Vagina (tissue), 2 donors: ENCODE results near the gene ADCY4. TPM values are rescaled to one million over a fixed set of nuclear protein-coding genes. Genes with fewer than 3 reads are reported as not detected.

ENCODE experiments used
- DNase-seq, 2 donors: peaks; one replicate each; pipeline ENCODE4 v3.0.0-alpha.2; 2017; ENCODE audit errors: extremely low spot score in 2 of 2
- H3K27ac ChIP-seq: fragments of 200-600 bp; sonication (generic); one replicate; pipeline ENCODE4 v1.5.1; 2019
- H3K27me3 ChIP-seq: fragments of 200-600 bp; sonication (generic); one replicate; pipeline ENCODE4 v1.5.1; 2019
- H3K36me3 ChIP-seq, 2 donors: fragments of 200-600 bp; sonication (generic); one replicate each; pipeline ENCODE4 v1.5.1; 2017 to 2019
- H3K4me1 ChIP-seq: fragments of 200-600 bp; sonication (generic); one replicate; pipeline ENCODE4 v1.5.1; 2019
- H3K4me3 ChIP-seq, 2 donors: fragments of 200-600 bp; sonication (generic); 1 replicate in 1 of 2; 2 replicates in 1 of 2; pipeline ENCODE4 v1.5.1; 2016 to 2019
- H3K9me3 ChIP-seq: fragments of 200-600 bp; sonication (generic); one replicate; pipeline ENCODE4 v1.5.1; 2019
- POLR2A ChIP-seq, 2 donors: fragments of 450-650 bp; IDR thresholded peaks; one replicate each; pipeline ENCODE4 v1.6.1; 2017; ENCODE audit warnings: antibody characterized with exemption in 2 of 2, mild to moderate bottlenecking in 2 of 2, moderate library complexity in 2 of 2
- POLR2AphosphoS5 ChIP-seq, 2 donors: sonication (generic); formaldehyde crosslinking; IDR thresholded peaks; one replicate each; pipeline ENCODE4 v1.9.0; 2017; ENCODE audit warnings: antibody characterized with exemption in 2 of 2, mild to moderate bottlenecking in 2 of 2, low read depth in 1 of 2; ENCODE audit not compliant: insufficient read depth in 1 of 2
- intact Hi-C: fragments of 100-400 bp; cut with DNase I; formaldehyde crosslinking; loops from one replicate; pipeline ENCODE4 v1.15.1; 2023
- total RNA-seq: library from RNA; depleted of rRNA; stranded (reverse); fragments of >200 nt; gene quantifications from one replicate; pipeline ENCODE4 v1.2.3, GENCODE V29; 2016
- TF ChIP-seq, protein P1 (sequence below), 3 experiments: fragments of 450-650 bp in 2 of 3; fragments of 200-600 bp in 1 of 3; sonication (generic) in 1 of 3; IDR thresholded peaks; one replicate each; pipeline ENCODE4 v1.5.1; 2017 to 2019; ENCODE audit warnings: antibody characterized with exemption in 3 of 3, mild to moderate bottlenecking in 2 of 3, moderate library complexity in 2 of 3

The ADCY4 gene
- total RNA-seq, 1 donor from 2014 or later = 32.7 TPM

DNA sequence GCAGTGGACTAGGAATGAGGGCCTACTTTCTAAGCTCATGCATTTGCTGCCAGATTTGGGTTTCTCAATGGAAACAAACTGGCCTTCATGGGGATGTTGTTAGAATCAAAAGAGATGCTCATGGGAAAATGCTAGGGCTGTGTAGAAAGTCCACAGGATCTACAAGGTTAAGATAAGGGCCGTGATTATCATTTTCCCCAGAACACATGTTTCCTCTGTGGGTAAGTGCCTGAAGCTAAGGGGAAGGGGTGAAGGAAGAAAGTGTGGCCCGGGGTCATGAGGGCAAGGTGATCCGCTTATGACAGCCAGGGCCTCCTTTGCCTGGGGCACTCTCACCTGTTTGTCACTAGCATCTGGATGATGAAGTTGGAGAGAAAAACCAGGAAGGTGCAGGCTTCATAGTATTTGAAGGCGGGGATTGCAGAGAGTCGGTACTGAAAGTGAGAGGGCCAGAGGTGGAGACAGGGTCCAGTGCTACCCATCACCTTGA is 9.8 kb downstream of the ADCY4 start:
- H3K4me1 ChIP-seq = no peaks in the 10 kb centered on the region
- intact Hi-C loops = no loop called here
- TF ChIP-seq, protein P1, sequence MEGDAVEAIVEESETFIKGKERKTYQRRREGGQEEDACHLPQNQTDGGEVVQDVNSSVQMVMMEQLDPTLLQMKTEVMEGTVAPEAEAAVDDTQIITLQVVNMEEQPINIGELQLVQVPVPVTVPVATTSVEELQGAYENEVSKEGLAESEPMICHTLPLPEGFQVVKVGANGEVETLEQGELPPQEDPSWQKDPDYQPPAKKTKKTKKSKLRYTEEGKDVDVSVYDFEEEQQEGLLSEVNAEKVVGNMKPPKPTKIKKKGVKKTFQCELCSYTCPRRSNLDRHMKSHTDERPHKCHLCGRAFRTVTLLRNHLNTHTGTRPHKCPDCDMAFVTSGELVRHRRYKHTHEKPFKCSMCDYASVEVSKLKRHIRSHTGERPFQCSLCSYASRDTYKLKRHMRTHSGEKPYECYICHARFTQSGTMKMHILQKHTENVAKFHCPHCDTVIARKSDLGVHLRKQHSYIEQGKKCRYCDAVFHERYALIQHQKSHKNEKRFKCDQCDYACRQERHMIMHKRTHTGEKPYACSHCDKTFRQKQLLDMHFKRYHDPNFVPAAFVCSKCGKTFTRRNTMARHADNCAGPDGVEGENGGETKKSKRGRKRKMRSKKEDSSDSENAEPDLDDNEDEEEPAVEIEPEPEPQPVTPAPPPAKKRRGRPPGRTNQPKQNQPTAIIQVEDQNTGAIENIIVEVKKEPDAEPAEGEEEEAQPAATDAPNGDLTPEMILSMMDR (IDR thresholded peaks at IDR 0.05) = no peak
- TF ChIP-seq POLR2A (IDR thresholded peaks at IDR 0.05) = no peak
- TF ChIP-seq POLR2AphosphoS5 (IDR thresholded peaks at IDR 0.05; ENCODE audit: insufficient read depth in 1 of 2, low read depth in 1 of 2) = no peak
- H3K27me3 ChIP-seq = no peaks in the 10 kb centered on the region
- no peak overlapping the region for H3K27ac ChIP-seq
- no peaks in the 10 kb centered on the region for H3K36me3 ChIP-seq
- no peak overlapping the region for H3K4me3 ChIP-seq
- DNase-seq = no peak
- no peaks in the 10 kb centered on the region for H3K9me3 ChIP-seq

DNA sequence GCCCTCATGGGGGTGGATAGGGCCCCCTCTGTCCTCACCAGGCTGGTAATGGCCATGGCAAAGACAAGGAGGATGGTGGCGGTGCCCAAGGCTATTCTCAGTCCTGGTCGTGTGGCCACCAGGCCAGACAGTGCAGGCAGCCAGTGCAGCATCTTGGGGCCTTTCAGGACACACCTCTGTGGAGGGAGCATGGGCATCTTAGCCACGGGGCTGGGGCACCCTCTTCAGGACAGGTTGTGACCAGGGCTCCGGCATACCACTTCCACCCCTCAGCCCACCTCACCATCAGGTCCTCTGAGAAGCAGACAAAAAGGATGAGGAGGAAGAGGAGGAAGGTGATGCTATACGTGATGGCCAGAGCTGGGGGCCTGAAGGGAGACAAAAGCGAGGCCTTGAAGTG is 10.8 kb downstream of the ADCY4 start:
- Histone ChIP-seq H3K4me1 (no peaks in the 10 kb centered on the region), H3K4me3 (no peak overlapping the region), H3K27me3 (no peaks in the 10 kb centered on the region), H3K36me3 (no peaks in the 10 kb centered on the region), H3K9me3 (no peaks in the 10 kb centered on the region), H3K27ac (no peak overlapping the region)
- DNase-seq = no peak
- no peak for TF ChIP-seq POLR2A (IDR thresholded peaks at IDR 0.05)
- no peak for TF ChIP-seq POLR2AphosphoS5 (IDR thresholded peaks at IDR 0.05; ENCODE audit: insufficient read depth in 1 of 2, low read depth in 1 of 2)
- TF ChIP-seq, protein P1 (IDR thresholded peaks at IDR 0.05) = no peak
- intact Hi-C loops = no loop called here

DNA sequence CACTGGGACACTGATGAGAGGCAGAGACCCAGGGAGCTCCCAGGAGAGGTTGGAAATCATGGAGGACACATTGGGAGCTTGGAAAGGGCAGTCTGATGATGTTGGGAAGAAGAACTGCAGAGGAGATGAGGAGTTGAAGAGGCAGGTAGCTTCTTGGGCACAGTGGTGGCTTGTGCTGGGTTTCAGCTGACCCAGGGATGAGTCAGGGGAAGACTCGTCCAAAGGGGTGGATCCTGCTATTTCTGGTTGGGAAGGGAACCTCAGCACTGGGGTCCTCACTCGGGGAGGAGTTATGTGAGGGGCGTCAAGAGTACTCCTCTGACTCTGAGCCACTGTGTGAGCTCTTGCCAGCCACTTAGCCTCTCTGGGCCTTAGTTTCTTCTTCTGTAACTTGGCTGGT is 11.5 kb downstream of the ADCY4 start:
- no peaks in the 10 kb centered on the region for H3K27me3 ChIP-seq
- H3K4me3 ChIP-seq = no peak overlapping the region
- no peak for TF ChIP-seq POLR2AphosphoS5 (IDR thresholded peaks at IDR 0.05; ENCODE audit: insufficient read depth in 1 of 2, low read depth in 1 of 2)
- TF ChIP-seq, protein P1 (IDR thresholded peaks at IDR 0.05) = no peak
- no peak for TF ChIP-seq POLR2A (IDR thresholded peaks at IDR 0.05)
- no peak for DNase-seq
- no peaks in the 10 kb centered on the region for H3K9me3 ChIP-seq
- H3K4me1 ChIP-seq = no peaks in the 10 kb centered on the region
- intact Hi-C loops = no loop called here
- H3K27ac ChIP-seq = no peak overlapping the region
- H3K36me3 ChIP-seq = no peaks in the 10 kb centered on the region

DNA sequence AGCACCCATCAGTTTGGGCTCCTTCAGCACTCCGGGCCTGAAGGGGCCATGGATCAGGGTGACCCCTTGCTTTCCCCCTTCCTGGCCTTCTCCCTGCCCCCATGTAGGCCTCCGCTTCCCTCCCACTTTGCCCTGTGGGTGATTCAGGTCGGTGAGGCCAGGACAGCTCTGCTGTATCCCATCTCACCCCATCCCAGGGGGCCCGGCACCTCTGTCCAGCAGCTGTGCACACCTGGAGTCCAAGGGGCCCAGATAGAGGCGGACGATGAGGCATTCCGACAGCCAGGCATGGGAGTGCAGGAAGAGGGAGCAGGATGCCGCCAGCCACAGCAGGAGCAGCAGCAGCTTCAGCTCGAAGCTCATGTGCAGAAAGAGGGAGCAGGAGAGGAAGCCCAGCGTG is 12.2 kb downstream of the ADCY4 start:
- no peak overlapping the region for H3K27ac ChIP-seq
- no peaks in the 10 kb centered on the region for H3K27me3 ChIP-seq
- TF ChIP-seq POLR2A (IDR thresholded peaks at IDR 0.05) (no peak), POLR2AphosphoS5 (IDR thresholded peaks at IDR 0.05; ENCODE audit: insufficient read depth in 1 of 2, low read depth in 1 of 2) (no peak)
- TF ChIP-seq, protein P1 (IDR thresholded peaks at IDR 0.05) = no peak
- no peak overlapping the region for H3K4me3 ChIP-seq
- H3K36me3 ChIP-seq = no peaks in the 10 kb centered on the region
- intact Hi-C loops = no loop called here
- no peak for DNase-seq
- no peaks in the 10 kb centered on the region for H3K4me1 ChIP-seq
- H3K9me3 ChIP-seq = no peaks in the 10 kb centered on the region

DNA sequence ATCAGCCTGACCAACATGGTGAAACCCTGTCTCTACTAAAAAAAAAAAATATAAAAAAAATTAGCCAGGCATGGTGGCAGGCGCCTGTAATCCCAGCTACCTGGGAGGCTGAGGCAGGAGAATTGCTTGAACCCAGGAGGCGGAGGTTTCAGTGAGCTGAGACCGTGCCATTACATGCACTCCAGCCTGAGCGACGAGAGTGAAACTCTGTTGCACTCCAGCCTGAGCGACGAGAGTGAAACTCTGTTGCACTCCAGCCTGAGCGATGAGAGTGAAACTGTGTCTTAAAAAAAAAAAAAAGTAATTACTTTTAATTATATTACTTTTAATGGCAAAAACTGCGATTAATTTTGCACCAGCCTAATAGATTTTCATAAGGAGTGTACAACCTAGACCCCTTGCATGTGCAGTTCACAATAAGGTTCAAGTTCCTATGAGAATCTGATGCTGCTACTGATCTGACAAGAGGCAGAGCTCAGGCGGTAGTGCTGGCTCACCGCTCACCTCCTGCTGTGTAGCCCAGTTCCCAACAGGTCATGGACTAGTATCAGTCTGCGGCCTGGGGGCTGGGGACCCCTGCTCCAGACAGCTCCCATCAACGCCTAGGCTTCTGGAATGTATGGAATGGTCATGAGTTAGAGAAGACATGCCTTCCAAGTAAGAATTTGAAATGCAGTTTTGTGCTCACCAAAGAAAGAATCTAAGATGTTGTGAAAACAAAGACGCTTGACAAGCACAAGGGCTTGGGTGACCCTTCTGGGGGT is 13.5 kb downstream of the ADCY4 start:
- Histone ChIP-seq H3K4me1 (peaks cover 7% of the 10 kb centered on the region), H3K27me3 (no peaks in the 10 kb centered on the region), H3K4me3 (no peak overlapping the region), H3K36me3 (no peaks in the 10 kb centered on the region), H3K27ac (no peak overlapping the region), H3K9me3 (no peaks in the 10 kb centered on the region)
- no peak for DNase-seq
- intact Hi-C loops = no loop called here
- TF ChIP-seq POLR2A (IDR thresholded peaks at IDR 0.05) (no peak), POLR2AphosphoS5 (IDR thresholded peaks at IDR 0.05; ENCODE audit: insufficient read depth in 1 of 2, low read depth in 1 of 2) (no peak)
- TF ChIP-seq, protein P1 (IDR thresholded peaks at IDR 0.05) = no peak
